ENCODE data around the gene SLC1A7. TPM values are rescaled to one million over a fixed set of nuclear protein-coding genes. Genes with fewer than 3 reads are reported as not detected.
"Not testable (repeated sequence)": the region's sequence is repeated elsewhere in the genome, so short reads cannot be mapped to it uniquely, and the experiment has no call there.

The SLC1A7 gene
- under 1 TPM; 0.08 to 0.12 (median 0.08) TPM for polyA plus RNA-seq (ENCODE audit: insufficient read length in 3 of 3)

DNA sequence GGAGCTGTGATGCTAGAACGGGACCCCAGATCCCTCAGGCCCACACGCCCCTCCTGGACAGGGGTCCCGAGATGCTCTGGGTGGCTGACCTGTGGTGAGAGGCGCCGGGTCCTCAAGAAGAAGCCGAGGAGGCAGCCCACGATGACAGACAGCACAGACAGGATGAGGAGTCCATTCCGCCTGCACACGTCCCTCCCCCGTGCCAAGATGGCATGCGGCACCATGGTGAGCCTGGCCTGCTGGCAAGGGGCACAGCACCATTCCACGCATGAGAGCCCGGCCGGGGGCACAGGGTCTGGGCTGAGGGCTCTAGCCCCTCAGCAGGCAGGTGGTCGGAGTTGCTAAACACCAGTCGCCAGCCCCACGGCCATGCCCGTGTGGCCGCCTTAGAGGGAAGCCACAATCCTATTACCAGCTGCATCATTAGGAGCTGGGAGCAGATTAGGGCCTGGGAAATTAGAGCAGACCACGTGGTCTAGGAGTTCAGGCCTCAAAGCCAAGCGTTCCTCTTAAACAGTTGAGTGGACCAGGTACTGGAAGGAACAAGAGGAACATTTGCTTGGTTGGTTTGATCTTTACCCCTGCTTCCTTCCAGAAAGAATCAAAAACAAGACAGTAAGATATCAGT, at the start of gene SLC1A7:
Gene SLC1A7 (minus strand): TSS at position 413 of the 628 bp plus-strand sequence. CDS start 189 bp downstream, at position 224.
- DNase-seq (ENCODE audit: low read depth in 3 of 3, low spot score in 2 of 3): no peak

DNA sequence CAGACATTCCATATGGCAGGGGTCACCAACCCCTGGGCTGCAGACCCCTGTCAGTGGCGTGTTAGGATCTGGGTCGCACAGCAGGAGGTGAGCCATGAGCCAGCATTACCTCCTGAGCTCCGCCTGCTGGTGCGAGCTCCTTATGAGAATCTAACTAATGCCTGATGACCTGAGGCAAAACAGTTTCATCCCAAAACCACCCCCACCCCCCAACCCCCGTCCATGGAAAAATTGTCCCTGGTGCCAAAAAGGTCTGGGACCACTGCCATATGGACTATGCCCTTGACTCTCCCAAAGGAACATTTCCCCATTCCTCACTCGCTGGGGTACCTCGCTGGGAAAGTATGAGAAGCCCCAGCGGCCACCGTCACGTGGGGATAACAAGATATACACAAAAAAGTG, 47.8 kb upstream of the SLC1A7 start:
- no peak for DNase-seq (ENCODE audit: low read depth in 3 of 3, low spot score in 2 of 3)

DNA sequence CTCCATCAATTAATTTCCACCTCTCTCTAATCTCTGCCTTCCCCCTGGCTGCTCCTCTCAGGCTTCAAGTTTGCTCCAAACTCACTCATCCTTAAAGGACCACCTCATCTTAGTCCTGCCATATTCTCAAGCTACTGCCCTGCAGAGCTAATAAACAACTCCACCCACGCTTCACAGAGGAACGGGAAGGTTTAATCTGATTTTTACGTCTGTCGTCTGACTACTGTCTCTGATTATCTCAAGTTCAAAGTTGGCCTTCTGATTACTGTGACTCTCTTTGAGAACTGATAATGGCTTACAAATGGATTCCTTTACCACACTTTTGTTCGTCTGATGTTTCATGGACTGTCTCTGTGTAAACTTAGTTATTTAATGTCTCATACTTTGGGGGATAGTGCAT, 46.6 kb upstream of the SLC1A7 start:
- no peak for DNase-seq (ENCODE audit: low read depth in 3 of 3, low spot score in 2 of 3)

DNA sequence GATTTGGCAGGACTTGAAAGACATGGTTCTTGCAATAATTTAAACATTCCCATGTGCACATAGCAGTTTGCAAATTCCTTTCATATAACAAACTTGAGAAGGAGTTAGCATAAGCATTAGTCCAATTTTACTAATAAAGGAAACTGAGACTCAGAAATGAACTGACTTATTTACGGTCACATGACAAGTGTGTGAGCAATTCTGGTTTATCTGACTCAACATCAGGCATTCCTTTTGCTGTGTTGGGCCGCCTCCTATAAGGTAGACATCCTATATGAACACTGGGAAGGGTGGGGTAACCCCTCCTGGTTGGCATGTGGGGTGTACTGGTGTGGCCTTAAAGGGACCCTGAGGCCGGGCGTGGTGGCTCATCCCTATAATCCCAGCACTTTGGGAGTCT, 45.7 kb upstream of the SLC1A7 start:
- no peak for DNase-seq (ENCODE audit: low read depth in 3 of 3, low spot score in 2 of 3)

DNA sequence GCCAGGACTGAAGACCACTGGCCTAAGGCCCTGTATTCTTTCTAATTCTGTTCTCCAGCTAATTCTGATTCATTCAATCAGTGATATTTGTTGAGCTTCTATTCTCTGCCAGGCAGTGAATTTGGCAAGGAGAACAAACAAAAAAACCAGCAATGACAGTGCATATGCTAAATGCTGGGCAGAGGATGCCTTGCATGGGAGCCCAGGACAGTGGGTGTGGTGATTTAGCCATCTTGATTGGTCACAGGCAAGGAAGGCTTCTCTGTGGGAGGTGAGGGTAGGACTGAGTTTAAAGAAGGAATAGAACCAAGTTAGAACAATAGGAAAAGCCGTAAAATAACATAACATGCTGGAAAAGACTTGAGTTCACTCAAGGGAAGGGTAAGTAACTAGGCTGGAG, 45.0 kb upstream of the SLC1A7 start:
- DNase-seq (ENCODE audit: low read depth in 3 of 3, low spot score in 2 of 3): no peak

DNA sequence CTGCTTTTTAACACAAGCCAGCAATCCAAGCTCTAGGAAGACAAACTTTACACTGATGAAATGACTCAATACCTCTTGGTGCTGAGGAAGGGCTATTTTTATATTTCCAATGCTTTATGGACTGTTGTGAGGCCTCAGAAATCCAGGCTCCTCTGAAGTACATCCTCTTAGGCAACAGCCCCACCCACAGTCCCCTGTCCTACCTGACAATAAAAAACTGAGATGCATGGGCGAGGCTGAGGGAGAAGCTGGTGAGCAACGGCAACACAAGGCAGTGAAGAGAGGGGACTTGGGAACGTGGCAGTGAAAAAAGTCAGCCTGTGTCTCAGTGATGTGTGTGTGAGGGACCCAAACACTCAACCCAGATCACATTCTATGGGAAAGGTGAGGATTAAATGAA, 44.1 kb upstream of the SLC1A7 start:
- no peak for DNase-seq (ENCODE audit: low read depth in 3 of 3, low spot score in 2 of 3)

DNA sequence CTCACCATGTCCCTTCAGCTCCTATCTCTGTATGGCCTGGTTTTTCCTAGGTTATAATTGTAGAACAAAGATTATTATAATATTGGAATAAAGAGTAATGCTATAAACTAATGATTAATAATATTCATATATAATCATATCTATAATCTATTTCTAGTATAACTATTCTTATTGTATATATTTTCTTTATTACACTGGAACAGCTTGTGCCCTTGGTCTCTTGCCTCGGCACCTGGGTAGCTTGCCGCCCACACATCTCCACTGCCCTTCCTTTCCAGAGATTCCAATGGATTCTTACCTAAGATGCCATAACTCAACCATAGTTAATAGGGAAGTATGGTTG, 43.5 kb upstream of the SLC1A7 start:
- not testable (repeated sequence) for DNase-seq (ENCODE audit: low read depth in 3 of 3, low spot score in 2 of 3)

DNA sequence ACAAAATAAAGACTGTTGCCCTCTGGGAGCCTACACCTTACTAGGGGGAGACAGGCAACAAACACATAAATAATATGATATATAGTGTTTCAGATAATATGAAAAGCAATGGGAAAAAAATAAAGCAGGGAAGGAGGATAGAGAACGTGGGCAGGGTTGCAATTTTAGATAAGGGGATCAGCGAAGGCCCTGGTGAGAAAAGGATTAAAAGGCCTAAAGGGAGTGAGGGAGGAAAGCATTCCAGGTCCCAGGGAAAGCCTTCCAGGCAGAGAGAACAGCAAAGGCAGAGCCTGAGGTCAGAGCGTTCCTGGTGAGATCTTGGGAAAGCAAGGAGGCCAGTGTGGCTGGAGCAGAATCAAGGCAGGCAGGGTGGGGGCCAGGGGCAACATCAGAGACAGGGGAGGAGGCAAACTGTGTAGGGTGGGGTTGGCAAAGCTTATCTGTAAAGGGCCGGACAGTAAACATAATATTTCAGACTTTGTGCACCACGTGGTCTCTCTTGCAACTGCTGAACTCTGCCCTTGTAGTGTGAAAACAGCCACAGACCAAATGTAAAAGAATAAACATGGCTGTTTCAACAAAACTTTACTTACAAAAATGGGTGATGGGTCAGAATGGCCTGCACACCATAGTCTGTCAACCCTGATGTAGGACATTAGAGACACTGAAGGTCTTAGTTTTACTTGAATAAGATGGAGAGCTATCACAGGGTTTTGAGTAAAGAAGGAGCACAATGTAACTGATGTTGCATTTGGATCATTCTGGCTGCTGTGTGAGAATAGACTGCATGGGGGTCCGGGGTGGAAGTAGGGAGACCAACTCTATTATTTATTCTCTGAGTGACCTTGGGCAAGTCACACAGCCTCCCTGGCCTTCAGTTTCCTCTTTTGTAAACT, 40.9 kb upstream of the SLC1A7 start:
- DNase-seq (ENCODE audit: low read depth in 3 of 3, low spot score in 2 of 3): no peak

DNA sequence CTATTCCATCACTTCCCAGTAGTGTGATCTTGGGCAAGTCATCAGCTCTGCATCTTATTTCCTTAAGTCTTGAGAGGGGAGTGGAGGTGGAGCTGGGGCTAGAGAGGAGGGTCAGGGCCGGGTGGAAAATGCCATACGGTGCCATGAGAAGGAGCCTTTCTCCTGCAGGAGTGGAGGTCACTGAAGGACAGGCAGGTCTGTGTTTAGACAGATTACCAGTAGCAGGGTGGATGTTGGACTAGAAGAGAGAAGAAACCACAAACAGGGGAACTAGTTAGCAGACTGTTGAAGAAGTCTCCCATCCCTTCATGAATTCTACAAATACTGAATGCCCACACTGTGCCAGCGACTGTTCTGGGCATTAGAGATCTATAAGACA, 40.3 kb upstream of the SLC1A7 start:
- DNase-seq (ENCODE audit: low read depth in 3 of 3, low spot score in 2 of 3): no peak

DNA sequence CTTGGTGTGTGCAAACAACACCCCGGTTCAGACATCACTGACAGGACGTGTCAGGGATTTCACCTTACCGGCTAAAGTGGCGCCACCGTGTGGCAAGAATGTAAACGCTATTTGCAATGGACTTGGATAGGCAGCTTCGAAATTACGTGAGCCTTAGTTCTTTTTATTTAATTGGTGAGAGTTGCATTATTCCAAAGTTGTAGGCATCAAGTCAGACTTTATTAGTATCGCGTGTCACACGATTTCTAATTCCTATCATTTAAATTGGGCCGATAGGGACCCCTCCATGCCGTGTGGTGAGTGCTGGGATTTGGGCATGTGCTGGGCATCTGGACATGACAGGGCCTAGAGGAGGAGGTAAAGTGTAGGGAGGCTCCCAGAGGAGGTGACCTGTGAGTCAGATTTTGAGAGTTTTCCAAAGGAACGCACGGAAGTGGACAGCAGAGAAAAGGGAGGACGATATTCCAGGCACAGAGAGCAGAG, 39.7 kb upstream of the SLC1A7 start:
- DNase-seq (ENCODE audit: low read depth in 3 of 3, low spot score in 2 of 3): peak; percentile 62 to 81 (median 65)

DNA sequence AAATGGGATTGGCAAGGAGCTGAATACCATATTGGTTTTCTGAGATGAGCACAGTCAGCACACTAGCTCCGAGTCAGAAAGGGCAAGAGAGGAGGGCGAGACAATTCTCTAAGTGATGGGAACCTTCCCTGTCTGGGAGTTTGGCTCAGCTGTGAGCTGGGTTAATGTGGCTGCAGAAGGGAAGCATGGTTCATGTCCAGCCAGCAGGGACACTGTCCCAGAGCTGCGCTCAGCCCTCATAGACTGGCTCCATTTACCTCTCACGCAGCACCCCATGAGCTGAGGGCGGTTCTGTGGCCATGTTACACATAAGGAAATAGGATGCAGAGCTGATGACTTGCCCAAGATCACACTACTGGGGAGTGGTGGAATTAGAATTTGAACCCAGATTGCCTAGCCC, 38.5 kb upstream of the SLC1A7 start:
- no peak for DNase-seq (ENCODE audit: low read depth in 3 of 3, low spot score in 2 of 3)

DNA sequence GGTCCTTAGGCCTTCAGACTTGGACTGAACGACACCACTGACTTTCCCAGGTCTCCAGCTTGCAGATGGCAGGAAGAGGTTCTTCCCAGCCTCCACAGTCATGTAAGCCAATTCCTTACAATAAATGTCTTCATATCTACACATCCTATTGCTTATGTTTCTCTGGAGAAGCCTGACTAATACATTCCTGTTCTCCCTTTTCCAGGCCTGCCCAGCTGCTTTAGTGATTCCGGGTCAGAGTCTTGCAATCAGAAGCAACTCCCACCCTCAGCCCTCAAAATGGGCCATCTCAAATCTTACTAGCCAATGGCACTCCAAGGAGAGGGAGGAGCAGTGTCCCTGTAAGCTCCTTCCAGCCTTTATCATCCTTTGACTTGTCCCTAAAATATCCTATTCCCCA, 37.8 kb upstream of the SLC1A7 start:
- DNase-seq (ENCODE audit: low read depth in 3 of 3, low spot score in 2 of 3): no peak

DNA sequence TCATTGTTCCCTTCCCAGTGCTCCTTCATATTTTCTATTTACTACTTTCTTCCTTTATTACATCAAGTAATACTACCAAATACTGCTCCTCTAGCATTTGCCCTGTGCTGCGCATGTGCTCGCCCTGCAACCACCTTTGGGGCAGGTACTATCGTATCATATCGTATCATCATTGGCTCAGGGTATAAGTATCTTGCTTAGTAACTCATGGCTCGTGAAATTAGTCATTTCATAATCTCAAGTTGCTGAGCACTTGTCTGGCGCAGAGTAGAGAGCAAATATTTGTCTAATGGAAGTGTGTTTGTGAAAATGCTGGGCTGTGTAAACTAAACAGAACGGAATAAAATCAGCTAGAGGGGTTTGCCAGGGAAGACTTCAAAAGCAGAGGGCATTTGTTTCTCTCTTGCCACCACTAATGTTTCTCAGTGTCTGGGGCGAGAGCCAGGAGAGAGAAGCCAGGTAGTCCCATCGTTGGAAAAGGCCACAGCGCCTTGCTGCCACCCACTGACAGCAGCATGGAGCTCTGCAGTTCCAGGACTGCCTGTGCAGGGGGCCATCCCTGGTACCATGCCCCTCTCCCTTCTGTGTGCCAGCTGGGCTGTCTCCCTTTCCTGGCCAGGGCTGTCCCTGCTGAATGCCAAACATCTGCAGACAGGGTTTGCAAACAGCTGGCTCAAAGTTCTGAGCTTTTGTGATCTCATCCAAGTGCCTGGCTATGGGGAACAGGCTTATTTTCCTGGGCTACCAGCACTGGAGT, 34.2 kb upstream of the SLC1A7 start:
- DNase-seq (ENCODE audit: low read depth in 3 of 3, low spot score in 2 of 3): no peak

DNA sequence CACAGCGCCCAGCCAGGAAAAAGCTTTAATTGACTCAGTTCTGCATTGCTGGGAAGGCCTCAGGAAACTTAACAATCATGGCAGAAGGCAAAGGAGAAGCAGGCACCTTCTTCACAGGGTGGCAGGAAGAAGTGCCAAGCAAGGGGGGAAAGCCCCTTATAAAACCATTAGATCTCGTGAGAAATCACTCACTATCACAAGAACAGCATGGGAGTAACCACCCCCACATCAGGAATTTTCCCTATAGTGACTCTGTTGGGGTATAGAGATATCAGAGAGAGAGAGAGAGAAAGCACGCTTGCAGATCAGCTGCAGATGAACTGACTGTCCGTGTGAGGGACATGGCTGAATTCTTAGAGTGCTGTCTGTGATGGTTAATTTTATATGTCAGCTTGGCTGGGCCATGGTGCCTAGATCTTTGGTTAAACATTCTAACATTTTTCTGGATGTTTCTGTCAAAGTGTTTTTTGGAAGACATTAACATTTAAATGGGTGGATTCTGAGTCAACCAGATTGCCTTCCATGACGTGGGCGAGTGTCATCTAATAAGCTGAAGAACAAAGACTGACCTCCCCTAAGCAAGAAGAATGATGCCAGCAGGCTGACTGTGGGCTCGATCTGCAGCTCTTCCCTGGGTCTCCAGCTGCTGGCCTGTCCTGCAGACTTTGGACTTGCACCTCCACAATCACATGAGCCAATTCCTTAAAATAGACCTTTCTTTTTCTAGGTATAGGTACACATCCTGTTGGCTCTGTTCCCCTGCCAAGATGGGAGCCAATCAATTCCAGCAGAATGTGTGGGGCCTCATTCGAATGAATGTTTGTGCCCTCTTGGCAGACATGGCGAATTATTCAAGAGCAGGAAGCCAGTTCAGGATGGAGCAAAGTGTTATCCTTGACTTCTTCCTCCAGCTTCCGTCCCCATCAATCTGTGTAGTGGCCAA, 32.8 kb upstream of the SLC1A7 start:
- no peak for DNase-seq (ENCODE audit: low read depth in 3 of 3, low spot score in 2 of 3)

DNA sequence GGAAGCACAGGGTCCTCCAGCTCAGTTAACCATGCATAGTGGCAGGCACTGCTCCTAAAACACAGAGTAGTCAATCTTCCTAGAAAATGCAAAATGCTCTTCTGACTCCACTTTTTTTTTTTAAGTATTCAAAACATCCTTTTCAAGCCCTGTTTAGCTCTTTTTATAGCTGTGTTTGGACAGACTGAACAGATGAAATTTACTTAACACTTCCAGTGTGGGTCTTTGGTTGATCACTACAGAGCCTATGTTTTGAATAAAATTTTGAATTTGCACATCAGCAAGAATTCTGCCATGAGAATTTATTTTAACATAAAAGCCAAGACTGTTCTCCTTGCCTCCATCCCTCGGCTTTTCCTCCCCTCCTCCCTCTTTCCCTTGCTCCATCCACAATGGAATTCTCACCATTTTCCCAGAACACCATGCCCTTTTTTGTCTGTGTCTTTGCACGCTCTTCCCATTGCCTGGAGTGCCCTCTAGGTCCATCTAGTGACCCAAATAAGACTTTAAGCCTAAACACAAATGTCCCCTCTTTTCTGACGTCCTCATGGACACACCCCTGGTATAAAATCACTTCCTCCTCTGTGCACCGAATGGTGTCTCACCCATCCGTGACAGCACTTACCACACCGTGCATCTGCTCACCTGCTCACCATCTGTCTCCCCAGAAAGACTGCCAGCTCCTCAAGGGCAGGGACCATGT, 30.1 kb upstream of the SLC1A7 start:
- no peak for DNase-seq (ENCODE audit: low read depth in 3 of 3, low spot score in 2 of 3)

DNA sequence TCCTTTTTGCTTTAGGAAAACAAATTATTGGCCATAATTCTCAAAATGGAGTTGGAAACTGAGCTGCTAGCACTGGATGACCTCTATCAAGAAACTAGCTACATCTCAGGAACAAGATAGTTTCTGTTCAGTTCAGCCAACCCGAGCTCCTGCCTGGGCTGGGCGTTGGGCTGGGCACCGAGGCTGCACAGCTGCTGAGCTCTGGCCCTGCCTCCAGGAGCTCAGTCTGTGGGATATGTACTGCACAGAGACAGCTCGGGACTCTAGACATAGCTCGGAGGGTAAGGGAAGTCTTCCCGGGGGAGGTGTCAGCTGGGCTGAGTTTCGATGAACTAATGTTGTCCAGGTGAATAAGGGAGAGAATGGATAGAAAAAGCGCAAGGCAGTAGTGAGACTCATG, 24.5 kb upstream of the SLC1A7 start:
- no peak for DNase-seq (ENCODE audit: low read depth in 3 of 3, low spot score in 2 of 3)

DNA sequence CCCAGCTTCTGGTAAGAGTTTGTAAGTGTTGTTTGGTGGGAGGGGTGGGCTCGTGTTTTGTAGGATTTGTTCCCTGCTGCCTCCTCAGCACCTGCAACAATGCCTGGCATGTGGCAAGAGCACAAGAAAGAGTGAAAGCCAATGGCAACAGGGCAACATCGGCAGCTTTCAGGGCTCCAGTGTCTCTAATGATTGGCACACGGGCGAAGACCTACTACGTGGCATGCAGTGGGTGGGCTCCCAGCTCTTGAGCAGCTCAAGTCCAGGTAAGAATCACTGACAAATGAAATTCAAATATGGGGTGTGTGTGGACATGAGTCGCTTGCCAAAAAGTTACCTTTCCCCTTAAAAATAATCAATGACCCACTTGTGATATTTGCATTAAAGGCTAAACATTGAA, 23.9 kb upstream of the SLC1A7 start:
- no peak for DNase-seq (ENCODE audit: low read depth in 3 of 3, low spot score in 2 of 3)

DNA sequence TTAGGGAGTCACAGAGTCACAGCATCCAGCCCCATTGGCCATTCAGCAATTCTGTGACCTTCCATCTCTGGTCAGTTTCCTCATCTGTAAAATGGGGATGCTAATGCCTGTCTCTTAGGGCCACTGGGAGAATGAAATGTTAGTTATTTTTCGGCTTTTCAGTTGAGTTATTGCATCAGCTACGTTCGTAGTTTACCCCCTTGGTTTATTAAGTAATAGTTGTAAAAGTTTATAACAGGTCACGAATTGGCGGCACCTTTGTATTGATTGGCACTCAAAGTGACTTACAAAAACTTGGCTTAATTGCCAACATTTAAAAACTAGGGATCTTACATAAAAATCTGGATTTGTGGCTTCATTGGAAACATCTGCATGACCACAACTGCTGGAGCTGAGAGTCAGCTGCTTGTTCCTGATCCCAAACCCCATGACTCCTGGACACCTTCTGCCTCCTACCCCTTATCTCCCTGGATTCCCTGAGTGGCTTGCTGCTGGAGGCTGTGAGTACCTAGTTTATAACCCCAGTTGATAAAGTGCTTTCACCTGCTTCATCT, 23.0 kb upstream of the SLC1A7 start:
- no peak for DNase-seq (ENCODE audit: low read depth in 3 of 3, low spot score in 2 of 3)

DNA sequence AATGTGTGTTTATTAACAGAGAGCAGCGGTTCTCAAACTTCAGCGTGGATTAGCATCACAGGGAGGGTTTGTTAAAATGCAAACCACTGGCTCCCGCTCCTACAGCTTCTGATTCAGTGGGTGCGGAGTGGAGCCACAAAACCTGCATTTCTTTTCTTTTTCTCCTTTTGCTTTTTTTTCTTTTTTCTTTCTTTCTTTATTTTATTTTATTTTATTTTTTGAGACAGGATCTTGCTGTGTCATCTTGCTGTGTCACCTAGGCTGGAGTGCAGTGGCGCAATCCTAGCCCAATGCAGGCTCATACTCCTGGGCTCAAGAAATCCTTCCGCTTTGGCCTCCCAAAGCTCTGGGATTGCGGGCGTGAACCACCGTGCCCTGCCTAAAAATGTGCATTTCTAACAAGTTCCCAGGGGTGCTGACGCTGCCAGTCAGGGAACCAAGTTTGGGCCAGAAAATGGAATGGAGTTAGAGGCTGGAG, 20.9 kb upstream of the SLC1A7 start:
- DNase-seq (ENCODE audit: low read depth in 3 of 3, low spot score in 2 of 3): no peak

All from right renal cortex interstitium (tissue), 3 donors.